K562 (cell line): ENCODE data around the gene ZNF831. TPM values are rescaled to one million over a fixed set of nuclear protein-coding genes. Genes with fewer than 3 reads are reported as not detected.

Experiments
- ATAC-seq: fragments of 200-7000 bp; cut with Tn5 transposase; 3 replicates; pipeline ENCODE4 v1.9.1; 2020; ENCODE audit warnings: moderate library complexity
- BruUV-seq: library from RNA; stranded (reverse); fragments of 400-500 nt; replicated peaks from 2 replicates; lab custom pipeline; 2021; lab: Mats Ljungman, UMichigan
- CTCF ChIA-PET: fragments of 300-600 bp; formaldehyde crosslinking; extraction: SDS; loops from one replicate; lab custom pipeline; 2021; ENCODE audit warnings: low intra/inter-chr PET ratio; lab: Yijun Ruan, JAX
- POLR2A ChIA-PET: fragments of 300-600, 350-650 bp; sonication (Branson Sonifier 250); formaldehyde crosslinking; extraction: SDS; loops from one replicate; lab custom pipeline; 2021; ENCODE audit warnings: antibody characterized with exemption, inconsistent platforms; lab: Yijun Ruan, JAX
- DNase-seq, 4 experiments: peaks; one replicate each; pipeline versions ENCODE4 v3.0.0 to v3.0.0-alpha.2; 2011 to 2018; ENCODE audit warnings: low spot score in 3 of 4, mixed read lengths in 3 of 4; ENCODE audit errors: extremely low read depth in 1 of 4
- FAIRE-seq: peaks from 2 replicates; lab custom pipeline; 2011; peaks lifted over from hg19 to GRCh38; lab: Jason Lieb, UNC
- H2AFZ ChIP-seq: 2 replicates; pipeline ENCODE4 v1.6.0; 2011; ENCODE audit warnings: low read depth, low read length, control low read depth, inconsistent platforms
- H3K27ac ChIP-seq: fragments of 200-600 bp; 3 replicates; pipeline ENCODE4 v1.8.0; 2011; ENCODE audit warnings: low read depth, mild to moderate bottlenecking, control low read depth, inconsistent platforms, low read length, moderate library complexity, mixed read lengths; ENCODE audit errors: extremely low read depth
- H3K27me3 ChIP-seq, 2 experiments: fragments of 300-600 bp in 1 of 2; 2 replicates in 1 of 2; 3 replicates in 1 of 2; pipeline versions ENCODE4 v1.6.0 to v1.8.0; 2011; ENCODE audit warnings: inconsistent platforms in 2 of 2, low read length in 2 of 2, mild to moderate bottlenecking in 1 of 2, mixed read lengths in 1 of 2, moderate library complexity in 1 of 2; ENCODE audit not compliant: control insufficient read depth in 2 of 2, insufficient read depth in 2 of 2
- H3K36me3 ChIP-seq: fragments of 300-600 bp; 3 replicates; pipeline ENCODE4 v1.8.0; 2011; ENCODE audit warnings: mild to moderate bottlenecking, low read length, inconsistent platforms; ENCODE audit not compliant: control insufficient read depth, insufficient read depth
- H3K4me1 ChIP-seq, 2 experiments: fragments of 200-600 bp in 1 of 2; replicated peaks in 1 of 2; 2 replicates in 1 of 2; 3 replicates in 1 of 2; pipeline versions ENCODE4 v1.5.1 to v1.8.0; 2011; ENCODE audit warnings: inconsistent platforms in 2 of 2, low read length in 2 of 2, mild to moderate bottlenecking in 1 of 2, mixed read lengths in 1 of 2, moderate library complexity in 1 of 2; ENCODE audit not compliant: control insufficient read depth in 2 of 2, insufficient read depth in 2 of 2
- H3K4me2 ChIP-seq: 2 replicates; pipeline ENCODE4 v1.6.1; 2011; ENCODE audit warnings: low read length, control low read depth, inconsistent platforms, mixed read lengths; ENCODE audit not compliant: insufficient read depth
- H3K4me3 ChIP-seq: fragments of 200-600 bp; sonication (generic), shearing (Covaris generic); 2 replicates; pipeline ENCODE4 v1.5.1; 2016; ENCODE audit warnings: control low read depth, inconsistent platforms
- H3K79me2 ChIP-seq: fragments of 200-600 bp; 3 replicates; pipeline ENCODE4 v1.8.0; 2011; ENCODE audit warnings: low read length, inconsistent platforms; ENCODE audit not compliant: control insufficient read depth, insufficient read depth
- H3K9ac ChIP-seq, 2 experiments: 2 replicates each; pipeline versions ENCODE4 v1.6.0 to v1.6.1; 2011; ENCODE audit warnings: low read depth in 2 of 2, low read length in 2 of 2, control low read depth in 1 of 2, inconsistent platforms in 1 of 2, mild to moderate bottlenecking in 1 of 2, mixed read lengths in 1 of 2; ENCODE audit not compliant: insufficient read depth in 1 of 2
- H3K9me1 ChIP-seq: one replicate; pipeline ENCODE4 v1.6.0; 2011; ENCODE audit warnings: inconsistent platforms, mild to moderate bottlenecking, low read length, moderate library complexity; ENCODE audit not compliant: control insufficient read depth, insufficient read depth
- H3K9me3 ChIP-seq: replicated peaks from 2 replicates; pipeline ENCODE4 v1.5.1; 2011; ENCODE audit warnings: low read depth, low read length, inconsistent platforms; ENCODE audit not compliant: control insufficient read depth, insufficient read depth
- H4K20me1 ChIP-seq: replicated peaks from 2 replicates; pipeline ENCODE4 v1.6.1; 2011; ENCODE audit warnings: low read length, inconsistent platforms, mixed read lengths; ENCODE audit not compliant: control insufficient read depth, insufficient read depth
- CTCF ChIP-seq, 3 experiments: IDR thresholded peaks in 2 of 3; conservative IDR thresholded peaks in 1 of 3; 2 replicates each; pipeline ENCODE4 v1.5.1; 2011 to 2012; ENCODE audit warnings: low read length in 3 of 3, mild to moderate bottlenecking in 3 of 3, control low read depth in 2 of 3, improper control_type of control experiment in 1 of 3, inconsistent platforms in 1 of 3, low read depth in 1 of 3, mixed read lengths in 1 of 3, moderate library complexity in 1 of 3; ENCODE audit not compliant: insufficient read depth in 2 of 3
- ZFP30 ChIP-seq: fragments of 250-450 bp; sonication (Bioruptor Pico); IDR thresholded peaks from 2 replicates; pipeline ENCODE4 v1.8.0; 2022; ENCODE audit warnings: moderate library complexity, mild to moderate bottlenecking, inconsistent platforms, borderline replicate concordance
- WGBS: fragments of 100-300 bp; shearing (Covaris generic); methylation state at CpG from one replicate; pipeline ENCODE4 v1.1.6; 2016; ENCODE audit warnings: low coverage, mixed read lengths; ENCODE audit not compliant: insufficient coverage; ENCODE audit errors: missing lambda C conversion rate; 5-methylcytosine and 5-hydroxymethylcytosine counted together
- in situ Hi-C: fragments of 300-500 bp; cut with MboI; formaldehyde crosslinking; loops from 4 replicates; pipeline ENCODE4 v1.15.0; 2018; ENCODE audit warnings: inconsistent platforms, mixed read lengths
- intact Hi-C: fragments of 100-400 bp; cut with micrococcal nuclease; formaldehyde crosslinking; loops from 2 replicates; pipeline ENCODE4 v1.14.2; 2022
- polyA plus RNA-seq, 8 experiments: library from polyadenylated mRNA; depleted of rRNA in 4 of 8; stranded (reverse) in 5 of 8; unstranded in 3 of 8; fragments of >200 nt; fragmentation: Nextera tagmentation in 2 of 8; fragmentation: Illumina TruSeq in 1 of 8; extraction: Ambion mirVana in 2 of 8; extraction: Trizol in 1 of 8; gene quantifications; 2 replicates each; pipeline versions ENCODE4 v1.2.1 to v1.2.3, GENCODE V29; 2011 to 2014; ENCODE audit warnings: inconsistent platforms in 1 of 8, missing spikeins in 1 of 8
- total RNA-seq, 7 experiments: library from RNA; depleted of rRNA in 6 of 7; stranded (reverse); fragments of >200 nt in 6 of 7; fragmentation: Illumina TruSeq in 2 of 7; extraction: Trizol in 2 of 7; gene quantifications; 2 replicates each; pipeline versions ENCODE4 v1.2.1 to v1.2.3, GENCODE V29; 2011 to 2021; ENCODE audit warnings: low replicate concordance in 1 of 7

Gene ZNF831
- total and polyA plus RNA-seq, 9 of the 15 experiments (the other 6 are each of a cell fraction or from before 2014, with no cell fraction given) = not detected

GRCh38 chr20:59176812-59177211 lies 13.2 kb downstream of the ZNF831 start:
- Histone ChIP-seq H3K9ac (no peak overlapping the region), H2AFZ (no peak overlapping the region), H3K36me3 (no peaks in the 10 kb centered on the region), H3K27ac (no peak overlapping the region), H3K9me3 (no peaks in the 10 kb centered on the region), H3K27me3 (peaks cover 3 to 9% of the 10 kb centered on the region in 2 experiments; a peak in 3 of 5 replicates), H3K79me2 (no peaks in the 10 kb centered on the region), H3K4me3 (no peak overlapping the region), H3K4me1 (no peaks in the 10 kb centered on the region), H3K9me1 (no peaks in the 10 kb centered on the region)
- no peak for DNase-seq
- FAIRE-seq = no peak
- WGBS = 5% methylated on average over 5 of the region's 5 CpGs
- no peak for ATAC-seq
- in situ Hi-C loops = no loop called here
- TF ChIP-seq ZFP30 = no peak
- peak in 1 of 3 experiments; percentile 10; a peak in 1 of 6 replicates for TF ChIP-seq CTCF (IDR thresholded peaks at IDR 0.05 in 2 of 3, conservative IDR thresholded peaks at IDR 0.05 in 1 of 3; ENCODE audit: insufficient read depth in 2 of 3, low read depth in 1 of 3, low read length in 3 of 3)
- TF ChIP-seq, all 486 proteins: peak for 1
- no peaks in the 10 kb centered on the region for H4K20me1 ChIP-seq
- POLR2A ChIA-PET = no interaction called here
- H3K4me2 ChIP-seq = no peak overlapping the region
- intact Hi-C loops = no loop called here
- CTCF ChIA-PET = no interaction called here
- no TSS peak for BruUV-seq
